Raji (cell line): ENCODE results near the gene FHL2.
A peak's percentile ranks its signal among the peaks of the same experiment; 100 is the strongest.

ENCODE experiments used
- POLR2A ChIP-seq: IDR thresholded peaks from 2 replicates; pipeline ENCODE4 v1.6.1; 2011; ENCODE audit warnings: low read depth, low read length, control low read depth; ENCODE audit not compliant: insufficient read depth

FHL2 gene

DNA sequence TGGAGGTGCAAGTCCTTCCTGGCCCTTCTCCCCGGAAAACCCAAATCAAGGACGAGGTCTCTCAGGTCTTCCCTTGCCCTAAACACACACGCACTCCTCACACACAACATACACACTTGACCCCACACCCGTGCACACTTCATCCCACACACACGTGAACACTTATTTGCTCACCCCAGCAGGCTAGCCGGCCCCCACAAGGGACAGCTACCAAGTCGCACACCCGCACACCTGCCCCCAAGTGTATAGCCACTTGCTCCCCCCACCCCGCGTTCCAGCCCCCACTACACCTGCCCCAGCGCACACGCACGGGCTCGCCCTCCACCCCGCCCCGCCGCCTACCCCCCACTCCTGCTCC lies 69.7 kb downstream of the FHL2 start:
- TF ChIP-seq POLR2A, result no peak

DNA sequence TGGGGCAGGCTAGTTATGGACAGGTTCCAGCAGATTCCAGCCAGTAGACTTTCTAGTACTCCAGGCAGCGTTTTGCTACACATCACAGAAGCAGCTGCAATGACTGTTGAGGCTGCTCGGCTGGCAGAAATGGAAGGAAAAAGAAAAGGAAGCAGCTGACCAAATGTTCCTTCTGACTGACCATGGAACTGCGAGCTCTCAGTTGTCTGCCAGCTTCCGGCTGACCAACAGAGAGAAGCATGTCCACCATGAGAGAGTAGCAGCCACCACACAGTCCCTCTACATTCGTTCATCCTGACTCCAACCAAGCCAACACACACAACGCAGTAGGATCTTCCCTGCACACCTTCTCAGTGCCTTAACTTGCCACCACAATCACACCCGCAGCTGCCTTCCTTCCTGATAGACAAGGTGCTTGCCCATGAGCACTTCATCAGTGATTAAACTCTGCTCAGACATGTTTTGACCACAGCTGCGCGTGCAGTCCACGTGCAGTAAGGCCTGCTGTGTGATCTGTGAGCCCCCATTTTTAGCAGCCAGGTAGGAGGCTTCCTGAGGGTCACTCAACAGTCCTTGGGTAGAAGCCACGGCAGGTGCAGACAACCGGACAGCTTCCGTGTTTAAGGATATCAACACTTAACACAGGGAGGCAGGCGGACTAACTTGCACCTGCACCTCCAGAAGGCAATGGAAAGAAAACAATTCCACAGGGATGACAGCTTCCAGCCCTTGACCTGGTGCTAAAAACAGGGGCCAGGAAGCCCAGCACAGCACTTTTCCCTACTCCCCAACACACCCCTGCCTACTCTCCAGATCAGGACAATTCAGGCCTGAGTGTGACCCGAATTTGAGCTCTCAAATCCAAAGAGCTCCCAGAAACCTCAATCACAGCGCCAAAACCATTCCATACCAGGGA lies 70.3 kb downstream of the FHL2 start:
- TF ChIP-seq POLR2A, result 0 out of 2 replicates have a peak, but pooled peaks have one; percentile 17

DNA sequence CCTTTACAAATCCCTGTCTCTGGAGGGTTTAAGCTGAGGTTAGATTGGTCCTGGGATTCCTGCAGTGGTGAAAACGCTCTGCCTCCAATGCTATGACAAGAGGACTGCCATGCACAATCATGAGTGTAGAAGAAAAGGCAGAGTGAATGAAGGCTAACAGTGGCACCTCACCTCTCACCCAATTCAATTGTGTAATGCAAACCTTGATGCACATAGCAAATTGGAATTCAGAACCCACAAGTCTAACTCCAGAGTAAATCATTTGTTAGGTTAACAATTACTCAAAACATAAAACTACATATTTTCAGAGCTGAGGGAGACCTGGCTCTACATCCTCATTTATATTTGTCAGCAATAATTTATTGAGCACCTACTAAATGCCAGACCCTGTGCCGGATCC lies 71.2 kb downstream of the FHL2 start:
- TF ChIP-seq POLR2A, result no peak

DNA sequence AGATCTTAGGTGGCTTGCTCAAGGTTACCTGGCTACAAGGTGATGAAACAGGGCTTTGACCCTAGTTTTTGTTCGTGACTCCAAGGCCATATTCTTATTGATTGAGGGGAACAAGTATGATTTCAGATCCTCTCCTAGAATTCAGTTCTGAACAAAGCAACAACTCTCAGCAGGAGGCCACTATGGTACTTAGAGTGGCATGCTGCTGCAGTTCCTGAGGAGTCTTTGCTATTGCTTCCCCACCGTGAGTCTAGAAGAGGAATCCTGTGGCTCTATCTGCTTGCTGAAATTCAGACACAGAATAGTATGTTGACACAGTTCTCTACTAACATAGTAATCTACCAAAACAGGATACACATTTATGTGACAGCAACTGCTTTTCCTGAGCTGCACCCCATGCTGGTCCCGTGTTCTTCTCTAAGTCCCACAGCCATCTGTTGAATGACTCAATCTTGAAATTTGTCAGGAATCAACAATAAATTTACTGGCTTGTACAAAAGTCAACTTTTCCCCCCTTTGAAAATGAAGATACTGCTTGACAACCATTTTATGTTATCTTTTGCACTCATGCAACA lies 73.4 kb downstream of the FHL2 start:
- no peak for TF ChIP-seq POLR2A

DNA sequence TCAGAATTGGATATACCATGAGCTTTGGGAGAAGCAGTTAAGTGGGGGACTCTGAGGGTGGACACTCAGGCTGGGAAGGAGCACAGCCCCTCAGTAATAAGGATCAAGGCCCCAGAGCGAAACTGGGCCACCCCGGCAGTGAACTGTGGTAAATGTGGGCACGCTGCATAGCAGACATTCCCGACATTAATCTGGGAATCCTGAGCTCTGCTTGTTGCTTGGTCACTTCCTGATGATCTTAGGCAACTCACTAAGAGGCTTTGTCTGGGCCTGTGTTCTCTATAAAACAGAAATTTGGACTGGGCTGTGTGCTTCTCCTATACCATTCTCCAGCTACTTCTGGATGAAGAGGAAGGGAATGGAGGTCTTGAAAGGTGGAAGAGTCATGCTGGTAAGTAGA lies 74.1 kb downstream of the FHL2 start:
- no peak for TF ChIP-seq POLR2A

GRCh38 chr2:105324101-105324500 lies 74.8 kb downstream of the FHL2 start:
- TF ChIP-seq POLR2A, result no peak

- no peak for TF ChIP-seq POLR2A
Measured at GRCh38 chr2:105323111-105323510, 75.7 kb downstream of the FHL2 start.

- no peak for TF ChIP-seq POLR2A
Measured at GRCh38 chr2:105321875-105322646, 76.8 kb downstream of the FHL2 start.

DNA sequence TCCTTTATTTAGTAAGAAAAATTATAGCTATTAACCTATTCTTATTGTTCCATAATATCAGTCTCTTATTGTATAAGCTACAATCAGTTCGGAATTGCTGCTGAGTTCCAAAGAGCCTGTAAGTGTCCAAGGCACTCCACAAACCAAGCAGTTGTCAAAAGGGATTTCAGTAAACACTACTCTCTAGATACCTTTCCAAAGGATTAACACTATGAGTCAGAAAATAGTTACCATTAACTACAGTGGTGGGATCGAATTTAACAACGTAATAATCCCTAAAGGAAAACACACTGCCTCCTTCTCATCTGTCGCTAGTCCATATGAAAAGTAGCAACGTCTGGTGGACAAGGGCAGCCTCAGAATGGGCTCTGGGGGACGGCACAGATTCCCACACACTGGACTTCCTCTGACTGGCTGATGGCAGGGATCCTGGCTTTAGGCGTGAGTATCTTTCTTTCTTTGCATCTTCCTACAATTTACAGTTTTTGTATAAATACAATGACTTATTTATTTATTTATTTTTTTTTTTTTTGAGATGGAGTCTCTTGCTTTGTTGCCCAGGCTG lies 78.1 kb downstream of the FHL2 start:
- TF ChIP-seq POLR2A, result no peak

DNA sequence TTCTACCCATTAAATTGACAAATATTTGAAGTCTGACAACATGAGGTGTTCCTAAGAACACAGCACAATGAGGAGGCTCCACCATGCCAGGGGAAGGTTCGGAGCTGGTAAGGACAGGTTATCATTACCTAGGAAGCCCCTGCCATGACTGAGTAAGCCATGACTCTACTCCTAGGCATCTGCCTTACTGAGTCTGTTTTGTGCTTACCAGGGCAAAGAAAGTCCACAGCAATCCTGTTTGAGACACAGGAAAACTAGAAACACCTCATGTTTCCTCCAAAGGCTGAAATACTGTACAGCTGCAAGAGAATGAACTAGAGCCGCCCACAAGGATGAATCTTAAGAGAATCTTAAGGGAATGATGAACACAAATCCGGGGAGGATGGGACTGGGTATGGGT lies 80.9 kb downstream of the FHL2 start:
- TF ChIP-seq POLR2A, result no peak

DNA sequence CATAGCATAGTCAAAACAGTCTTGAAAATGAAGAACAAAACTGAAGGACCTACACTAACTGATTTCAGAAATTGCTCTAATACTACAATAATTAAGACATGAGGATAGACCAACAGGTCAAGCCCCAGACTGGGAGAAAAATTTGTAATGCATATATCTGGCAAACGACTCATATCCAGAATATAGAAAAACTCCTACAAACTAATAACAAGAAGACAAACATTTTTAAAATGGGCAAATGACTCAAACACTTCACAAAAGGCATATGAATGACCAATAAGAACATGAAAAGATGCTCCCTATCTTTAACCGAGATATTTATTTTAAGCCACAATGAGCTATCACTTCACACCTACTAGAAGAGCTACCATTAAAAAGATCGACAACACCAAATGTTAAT lies 83.5 kb downstream of the FHL2 start:
- TF ChIP-seq POLR2A, result no peak

DNA sequence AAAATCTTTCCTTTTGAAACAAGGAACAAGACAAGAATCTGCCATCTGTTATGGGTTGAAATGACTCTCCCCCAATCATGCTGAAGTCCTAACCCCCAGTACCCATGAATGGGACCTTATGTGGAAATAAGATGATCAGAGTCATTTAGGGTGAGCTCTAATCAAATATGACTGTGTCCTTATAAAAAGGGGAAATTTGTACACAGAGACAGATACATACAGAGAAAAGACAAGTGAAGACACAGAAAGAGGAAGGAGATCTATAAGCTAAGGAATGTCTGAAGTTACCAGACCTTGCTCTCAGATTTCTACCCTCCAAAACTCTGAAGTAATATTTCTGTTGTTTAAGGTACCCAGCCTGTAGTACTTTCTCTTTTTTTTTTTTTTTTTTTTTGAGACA lies 85.0 kb downstream of the FHL2 start:
- TF ChIP-seq POLR2A, result no peak
